ENCODE data around the gene FAM217A.
A peak's percentile ranks its signal among the peaks of the same experiment; 100 is the strongest.

Gene FAM217A

GRCh38 chr6:4021854-4022695 is 56.9 kb downstream of the FAM217A start:
- no peak for DNase-seq (ENCODE audit: low read depth)

GRCh38 chr6:4021133-4021853 is 57.6 kb downstream of the FAM217A start:
- DNase-seq (ENCODE audit: low read depth) = peak; percentile 94

GRCh38 chr6:4020822-4021132 is 58.2 kb downstream of the FAM217A start:
- DNase-seq (ENCODE audit: low read depth) = no peak

- DNase-seq (ENCODE audit: low read depth) = no peak
These were observed 60.1 kb downstream of the FAM217A start for GRCh38 chr6:4018924-4019236.
